HG03108 (cell line): Measurements from ENCODE around the gene ELF3.
"Not testable (repeated sequence)": the region's sequence is repeated elsewhere in the genome, so short reads cannot be mapped to it uniquely, and the experiment has no call there.

Experiments
- ATAC-seq: cut with Tn5 transposase; IDR thresholded peaks from one replicate; pipeline ENCODE4 v1.9.1; 2021; ENCODE audit warnings: moderate library complexity; ENCODE audit not compliant: unreplicated experiment

ELF3 gene

GRCh38 chr1:202007805-202008489 is 2.4 kb upstream of the ELF3 start:
- ATAC-seq: no peak

GRCh38 chr1:202009326-202010179 is 834 bp upstream of the ELF3 start:
- no peak for ATAC-seq

GRCh38 chr1:202011994-202012393 is 1.6 kb downstream of the ELF3 start:
- no peak for ATAC-seq

- no peak for ATAC-seq
Measured at GRCh38 chr1:202012544-202013478, 2.4 kb downstream of the ELF3 start.

- ATAC-seq: no peak
Measured at GRCh38 chr1:202013603-202014002, 3.2 kb downstream of the ELF3 start.

GRCh38 chr1:202014060-202014459 is 3.7 kb downstream of the ELF3 start:
- no peak for ATAC-seq

- no peak for ATAC-seq
Measured at GRCh38 chr1:202014915-202015661, 4.7 kb downstream of the ELF3 start.

- no peak for ATAC-seq
Measured at GRCh38 chr1:202015662-202015937, 5.2 kb downstream of the ELF3 start.

- ATAC-seq: no peak
Measured at GRCh38 chr1:202016022-202016810, 5.8 kb downstream of the ELF3 start.

GRCh38 chr1:202016811-202017748 is 6.7 kb downstream of the ELF3 start:
- no peak for ATAC-seq

GRCh38 chr1:202017749-202018467 is 7.5 kb downstream of the ELF3 start:
- ATAC-seq: no peak

GRCh38 chr1:202018468-202019234 is 8.3 kb downstream of the ELF3 start:
- ATAC-seq: no peak

- ATAC-seq: not testable (repeated sequence)
Measured at GRCh38 chr1:202019235-202019558, 8.8 kb downstream of the ELF3 start.

GRCh38 chr1:202023001-202023433 is 12.6 kb downstream of the ELF3 start:
- no peak for ATAC-seq

- no peak for ATAC-seq
Measured at GRCh38 chr1:202029171-202029665, 18.8 kb downstream of the ELF3 start.

GRCh38 chr1:202029727-202030126 is 19.3 kb downstream of the ELF3 start:
- ATAC-seq: no peak

- no peak for ATAC-seq
Measured at GRCh38 chr1:202031796-202032195, 21.4 kb downstream of the ELF3 start.
